Measurements from ENCODE around the gene USP6NL.

GRCh38 chr10:11433657-11434056 lies 177.8 kb downstream of the USP6NL start:
- TF ChIP-seq CTCF (optimal IDR thresholded peaks at IDR 0.05 in 1 of 3, IDR thresholded peaks at IDR 0.05 in 1 of 3, conservative IDR thresholded peaks at IDR 0.05 in 1 of 3; ENCODE audit: extremely low read depth in 1 of 3, insufficient read depth in 2 of 3, low read length in 3 of 3), result no peak
- no peak for TF ChIP-seq EZH2 (IDR thresholded peaks at IDR 0.05; ENCODE audit: low read length)
